GM21360 (cell line): ENCODE measurements around the gene RALGDS.

ENCODE experiments used
- ATAC-seq: cut with Tn5 transposase; IDR thresholded peaks from one replicate; pipeline ENCODE4 v1.9.1; 2021; ENCODE audit warnings: mild to moderate bottlenecking, moderate library complexity; ENCODE audit not compliant: unreplicated experiment

Gene RALGDS

GRCh38 chr9:133057553-133057952 is 63.5 kb downstream of the RALGDS start:
- no peak for ATAC-seq

GRCh38 chr9:133057006-133057405 is 64.0 kb downstream of the RALGDS start:
- ATAC-seq = no peak

GRCh38 chr9:133056533-133056932 is 64.5 kb downstream of the RALGDS start:
- no peak for ATAC-seq

GRCh38 chr9:133055788-133056420 is 65.1 kb downstream of the RALGDS start:
- ATAC-seq = no peak

- no peak for ATAC-seq
Measured at GRCh38 chr9:133054966-133055365, 66.1 kb downstream of the RALGDS start.

GRCh38 chr9:133054194-133054890 is 66.7 kb downstream of the RALGDS start:
- no peak for ATAC-seq

GRCh38 chr9:133051966-133052539 is 69.0 kb downstream of the RALGDS start:
- ATAC-seq = no peak

GRCh38 chr9:133051281-133051900 is 69.6 kb downstream of the RALGDS start:
- no peak for ATAC-seq

- ATAC-seq = no peak
Measured at GRCh38 chr9:133050781-133051180, 70.3 kb downstream of the RALGDS start.

- ATAC-seq = no peak
Measured at GRCh38 chr9:133050142-133050541, 70.9 kb downstream of the RALGDS start.

- ATAC-seq = no peak
Measured at GRCh38 chr9:133049043-133049442, 72.0 kb downstream of the RALGDS start.

- ATAC-seq = no peak
Measured at GRCh38 chr9:133048595-133048994, 72.4 kb downstream of the RALGDS start.
